HCT116 (cell line): ENCODE data around the gene RNH1. TPM values are rescaled to one million over a fixed set of nuclear protein-coding genes. Genes with fewer than 3 reads are reported as not detected.

ENCODE experiments used
- ATAC-seq: fragments of 200-7000 bp; cut with Tn5 transposase; 2 replicates; pipeline ENCODE4 v1.9.1; 2020; ENCODE audit warnings: mild to moderate bottlenecking, moderate library complexity
- BruUV-seq: library from RNA; stranded (reverse); fragments of 400-500 nt; replicated peaks from 2 replicates; lab custom pipeline; 2021; lab: Mats Ljungman, UMichigan
- CTCF ChIA-PET: fragments of 300-600 bp; sonication (Branson Sonifier 250); formaldehyde crosslinking; loops from one replicate; lab custom pipeline; 2021; ENCODE audit warnings: antibody characterized with exemption; lab: Charles Lee
- POLR2A ChIA-PET: fragments of 300-600, 350-600 bp; sonication (Branson Sonifier 250); formaldehyde crosslinking; loops from one replicate; lab custom pipeline; 2021; ENCODE audit warnings: antibody characterized with exemption; lab: Charles Lee
- RAD21 ChIA-PET, 2 experiments: fragments of 300-600 bp; sonication (Branson Sonifier 250); formaldehyde crosslinking; loops; one replicate each; lab custom pipeline; 2023; ENCODE audit warnings: low total read pairs in 2 of 2; ENCODE audit not compliant: uncharacterized antibody in 2 of 2, unreplicated experiment in 2 of 2, low non-redundant PET in 1 of 2; lab: Charles Lee
- DNase-seq: peaks from one replicate; pipeline ENCODE4 v3.0.0-alpha.2; 2010; ENCODE audit warnings: low read depth, low spot score
- H2AFZ ChIP-seq: fragments of 200-600 bp; shearing (Covaris generic), sonication (generic); 2 replicates; pipeline ENCODE4 v1.6.1; 2017; ENCODE audit warnings: low read depth, mixed run types, mixed read lengths, antibody characterized with exemption, low read length; ENCODE audit not compliant: poor library complexity, severe bottlenecking
- H3K27ac ChIP-seq: 2 replicates; pipeline ENCODE4 v1.5.1; 2012; ENCODE audit warnings: low read depth, low read length
- H3K27me3 ChIP-seq: fragments of 200-600 bp; sonication (generic); 2 replicates; pipeline ENCODE4 v1.6.1; 2016; ENCODE audit warnings: mixed run types, low read length, mixed read lengths; ENCODE audit not compliant: insufficient read depth
- H3K36me3 ChIP-seq, 2 experiments: fragments of 200-500 bp in 1 of 2; fragments of 200-600 bp in 1 of 2; sonication (Bioruptor generic) in 1 of 2; sonication (generic) in 1 of 2; 2 replicates each; pipeline versions ENCODE4 v1.5.1 to v1.6.1; 2014 to 2016; ENCODE audit warnings: low read length in 2 of 2, inconsistent platforms in 1 of 2, mixed read lengths in 1 of 2, mixed run types in 1 of 2; ENCODE audit not compliant: insufficient read depth in 2 of 2, control insufficient read depth in 1 of 2
- H3K4me1 ChIP-seq, 2 experiments: fragments of 200-600 bp in 1 of 2; sonication (generic) in 1 of 2; 2 replicates each; pipeline versions ENCODE4 v1.5.1 to v1.6.1; 2012 to 2017; ENCODE audit warnings: low read length in 2 of 2, inconsistent platforms in 1 of 2, mild to moderate bottlenecking in 1 of 2, mixed read lengths in 1 of 2, mixed run types in 1 of 2, moderate library complexity in 1 of 2; ENCODE audit not compliant: insufficient read depth in 2 of 2, control insufficient read depth in 1 of 2
- H3K4me2 ChIP-seq: fragments of 200-600 bp; sonication (generic); 2 replicates; pipeline ENCODE4 v1.6.1; 2017; ENCODE audit warnings: mixed run types, low read length, mixed read lengths
- H3K4me3 ChIP-seq, 2 experiments: fragments of 200-600 bp in 1 of 2; sonication (generic) in 1 of 2; replicated peaks in 1 of 2; 2 replicates each; pipeline ENCODE4 v1.5.1; 2011 to 2016; ENCODE audit warnings: low read length in 2 of 2, control low read depth in 1 of 2, low read depth in 1 of 2, mild to moderate bottlenecking in 1 of 2, mixed read lengths in 1 of 2, mixed run types in 1 of 2
- H3K79me2 ChIP-seq: fragments of 200-600 bp; sonication (generic); 2 replicates; pipeline ENCODE4 v1.6.1; 2017; ENCODE audit warnings: mild to moderate bottlenecking, mixed run types, low read length, moderate library complexity, mixed read lengths; ENCODE audit not compliant: insufficient read depth
- H3K9ac ChIP-seq: fragments of 200-600 bp; sonication (generic); 2 replicates; pipeline ENCODE4 v1.6.1; 2016; ENCODE audit warnings: low read length, mixed read lengths
- H3K9me2 ChIP-seq: fragments of 200-600 bp; sonication (generic), shearing (Covaris generic); 2 replicates; pipeline ENCODE4 v1.6.1; 2017; ENCODE audit warnings: mixed run types, mild to moderate bottlenecking, moderate library complexity; ENCODE audit not compliant: insufficient read depth
- H3K9me3 ChIP-seq, 2 experiments: fragments of 200-500 bp in 1 of 2; fragments of 200-600 bp in 1 of 2; sonication (Bioruptor generic) in 1 of 2; sonication (generic) in 1 of 2; 2 replicates each; pipeline ENCODE4 v1.6.1; 2014 to 2017; ENCODE audit warnings: low read length in 2 of 2, mixed read lengths in 2 of 2, inconsistent platforms in 1 of 2, low read depth in 1 of 2, mild to moderate bottlenecking in 1 of 2, mixed run types in 1 of 2, moderate library complexity in 1 of 2; ENCODE audit not compliant: control insufficient read depth in 1 of 2, insufficient read depth in 1 of 2
- H4K20me1 ChIP-seq: fragments of 200-600 bp; sonication (generic), shearing (Covaris generic); 2 replicates; pipeline ENCODE4 v1.6.1; 2017; ENCODE audit warnings: mixed run types, mild to moderate bottlenecking, moderate library complexity; ENCODE audit not compliant: insufficient read depth
- CBX3 ChIP-seq: IDR thresholded peaks from 2 replicates; pipeline ENCODE4 v1.6.1; 2012; ENCODE audit warnings: low read depth
- CEBPB ChIP-seq: IDR thresholded peaks from 2 replicates; pipeline ENCODE4 v1.6.1; 2012; ENCODE audit warnings: low read depth
- EGR1 ChIP-seq: IDR thresholded peaks from 2 replicates; pipeline ENCODE4 v1.6.1; 2012; ENCODE audit warnings: low read depth
- FOSL1 ChIP-seq: IDR thresholded peaks from 2 replicates; pipeline ENCODE4 v1.6.1; 2012; ENCODE audit warnings: low read depth
- JUND ChIP-seq: IDR thresholded peaks from 2 replicates; pipeline ENCODE4 v1.6.1; 2012
- RAD21 ChIP-seq: IDR thresholded peaks from 2 replicates; pipeline ENCODE4 v1.6.1; 2012; ENCODE audit warnings: low read depth, mild to moderate bottlenecking
- SP1 ChIP-seq: IDR thresholded peaks from 2 replicates; pipeline ENCODE4 v1.6.1; 2012; ENCODE audit warnings: low read depth
- YY1 ChIP-seq: IDR thresholded peaks from 2 replicates; pipeline ENCODE4 v1.6.1; 2011; ENCODE audit warnings: low read length, low read depth, moderate library complexity, mild to moderate bottlenecking; ENCODE audit not compliant: insufficient replicate concordance; ENCODE audit errors: extremely low read depth
- ZFX ChIP-seq: fragments of 450-650 bp; IDR thresholded peaks from 2 replicates; pipeline ENCODE4 v1.6.1; 2017
- ZNF274 ChIP-seq: fragments of 200-500 bp; sonication (Bioruptor generic); IDR thresholded peaks from 2 replicates; pipeline ENCODE4 v1.6.1; 2014; ENCODE audit warnings: mild to moderate bottlenecking, low read depth, low read length, inconsistent platforms
- intact Hi-C: fragments of 100-400 bp; cut with micrococcal nuclease; formaldehyde crosslinking; loops from 2 replicates; pipeline ENCODE4 v1.10.0; 2022
- total RNA-seq: library from RNA; stranded (reverse); gene quantifications from one replicate; pipeline ENCODE4 v1.2.1, GENCODE V29; 2021; ENCODE audit not compliant: unreplicated experiment
- TF ChIP-seq, protein P1 (sequence below): IDR thresholded peaks from 2 replicates; pipeline ENCODE4 v1.6.1; 2012; ENCODE audit warnings: low read depth
- TF ChIP-seq, protein P2 (sequence below): IDR thresholded peaks from 2 replicates; pipeline ENCODE4 v1.6.1; 2012
- TF ChIP-seq, protein P3 (sequence below): IDR thresholded peaks from 2 replicates; pipeline ENCODE4 v1.6.1; 2011; ENCODE audit warnings: mild to moderate bottlenecking, low read length, moderate library complexity; ENCODE audit not compliant: insufficient replicate concordance; ENCODE audit errors: extremely low read depth

RNH1 gene
- total RNA-seq, 1 experiment from 2014 or later: 120 TPM

DNA sequence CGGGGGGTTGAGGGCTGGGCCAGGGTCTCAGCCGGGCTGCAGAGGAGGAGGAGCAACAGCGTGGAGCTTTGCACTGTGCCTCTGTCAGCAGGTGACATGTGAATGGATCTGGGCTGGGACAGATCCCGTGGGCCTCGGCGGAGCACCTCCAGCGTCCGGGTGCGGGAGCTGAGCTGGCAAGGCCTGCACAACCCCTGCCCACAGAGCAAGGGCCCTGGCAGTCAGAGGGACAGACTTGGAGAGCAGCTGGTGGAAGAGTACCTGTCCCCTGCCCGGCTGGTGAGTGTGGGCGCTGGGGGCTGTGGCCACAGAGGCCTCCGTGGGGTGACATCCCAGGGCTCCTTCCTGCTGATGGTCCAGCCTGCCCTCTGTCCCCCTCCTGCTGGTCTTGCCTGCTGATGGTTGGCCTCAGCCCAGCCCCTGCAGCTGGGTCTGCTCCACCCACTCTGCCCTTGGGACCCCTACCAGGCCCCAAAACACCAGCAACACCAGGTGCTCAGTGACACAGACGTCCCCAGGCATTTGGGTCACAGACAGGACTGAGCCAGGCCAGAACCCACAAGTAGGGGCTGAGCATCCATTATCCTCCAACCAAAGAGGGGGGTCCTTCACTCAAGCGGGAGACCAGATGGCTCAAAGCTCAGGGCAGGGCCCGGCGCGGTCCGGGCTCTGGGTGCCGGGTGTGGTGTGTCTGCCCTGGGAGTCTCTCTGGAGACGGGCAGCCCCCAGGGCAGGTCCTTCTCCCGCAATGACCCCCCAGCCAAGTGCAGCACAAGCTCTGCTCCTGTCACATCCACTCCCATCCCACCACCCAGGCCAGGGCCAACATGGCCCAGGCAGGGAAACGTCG, 33.8 kb upstream of the RNH1 start:
- BruUV-seq: no TSS peak
- POLR2A ChIA-PET: no interaction called here
- no peak for DNase-seq
- H3K9me2 ChIP-seq: no peaks in the 10 kb centered on the region
- H3K4me1 ChIP-seq: peaks cover 9 to 24% of the 10 kb centered on the region in 2 experiments; a peak in 3 of 4 replicates
- no peak for TF ChIP-seq SP1
- TF ChIP-seq ZNF274: no peak
- no peak for TF ChIP-seq YY1
- TF ChIP-seq ZFX: no peak
- no peak for TF ChIP-seq FOSL1
- no peak for TF ChIP-seq CEBPB
- no peak for TF ChIP-seq JUND
- TF ChIP-seq, all 23 proteins: peak for 0
- Histone ChIP-seq H2AFZ (no peak overlapping the region), H3K9ac (no peak overlapping the region), H3K27ac (no peak overlapping the region), H3K9me3 (no peaks in the 10 kb centered on the region), H4K20me1 (no peaks in the 10 kb centered on the region), H3K36me3 (no peaks in the 10 kb centered on the region), H3K4me3 (no peak overlapping the region), H3K4me2 (no peak overlapping the region), H3K27me3 (no peaks in the 10 kb centered on the region), H3K79me2 (peaks cover 7% of the 10 kb centered on the region; the same call in 1 of the 2 replicates)
- CTCF ChIA-PET: no interaction called here
- RAD21 ChIA-PET: no interaction called here
- ATAC-seq: no peak
- intact Hi-C loops: no loop called here

- no TSS peak for BruUV-seq
- intact Hi-C loops: no loop called here
- Histone ChIP-seq H3K79me2 (peaks cover 7% of the 10 kb centered on the region; the same call in 1 of the 2 replicates), H3K4me3 (no peak overlapping the region), H3K9me3 (no peaks in the 10 kb centered on the region), H4K20me1 (no peaks in the 10 kb centered on the region), H3K27me3 (no peaks in the 10 kb centered on the region), H3K4me2 (no peak overlapping the region), H3K9ac (no peak overlapping the region), H3K4me1 (peaks cover 9 to 24% of the 10 kb centered on the region in 2 experiments; a peak in 3 of 4 replicates), H2AFZ (no peak overlapping the region), H3K9me2 (no peaks in the 10 kb centered on the region), H3K27ac (no peak overlapping the region), H3K36me3 (no peaks in the 10 kb centered on the region)
- ChIA-PET POLR2A (no interaction called here), RAD21 (no interaction called here), CTCF (no interaction called here)
- TF ChIP-seq YY1 (no peak), ZFX (no peak), RAD21 (no peak), ZNF274 (no peak), EGR1 (no peak), CBX3 (no peak), JUND (no peak)
- TF ChIP-seq, protein P1, sequence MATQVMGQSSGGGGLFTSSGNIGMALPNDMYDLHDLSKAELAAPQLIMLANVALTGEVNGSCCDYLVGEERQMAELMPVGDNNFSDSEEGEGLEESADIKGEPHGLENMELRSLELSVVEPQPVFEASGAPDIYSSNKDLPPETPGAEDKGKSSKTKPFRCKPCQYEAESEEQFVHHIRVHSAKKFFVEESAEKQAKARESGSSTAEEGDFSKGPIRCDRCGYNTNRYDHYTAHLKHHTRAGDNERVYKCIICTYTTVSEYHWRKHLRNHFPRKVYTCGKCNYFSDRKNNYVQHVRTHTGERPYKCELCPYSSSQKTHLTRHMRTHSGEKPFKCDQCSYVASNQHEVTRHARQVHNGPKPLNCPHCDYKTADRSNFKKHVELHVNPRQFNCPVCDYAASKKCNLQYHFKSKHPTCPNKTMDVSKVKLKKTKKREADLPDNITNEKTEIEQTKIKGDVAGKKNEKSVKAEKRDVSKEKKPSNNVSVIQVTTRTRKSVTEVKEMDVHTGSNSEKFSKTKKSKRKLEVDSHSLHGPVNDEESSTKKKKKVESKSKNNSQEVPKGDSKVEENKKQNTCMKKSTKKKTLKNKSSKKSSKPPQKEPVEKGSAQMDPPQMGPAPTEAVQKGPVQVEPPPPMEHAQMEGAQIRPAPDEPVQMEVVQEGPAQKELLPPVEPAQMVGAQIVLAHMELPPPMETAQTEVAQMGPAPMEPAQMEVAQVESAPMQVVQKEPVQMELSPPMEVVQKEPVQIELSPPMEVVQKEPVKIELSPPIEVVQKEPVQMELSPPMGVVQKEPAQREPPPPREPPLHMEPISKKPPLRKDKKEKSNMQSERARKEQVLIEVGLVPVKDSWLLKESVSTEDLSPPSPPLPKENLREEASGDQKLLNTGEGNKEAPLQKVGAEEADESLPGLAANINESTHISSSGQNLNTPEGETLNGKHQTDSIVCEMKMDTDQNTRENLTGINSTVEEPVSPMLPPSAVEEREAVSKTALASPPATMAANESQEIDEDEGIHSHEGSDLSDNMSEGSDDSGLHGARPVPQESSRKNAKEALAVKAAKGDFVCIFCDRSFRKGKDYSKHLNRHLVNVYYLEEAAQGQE: no peak
- TF ChIP-seq, protein P2, sequence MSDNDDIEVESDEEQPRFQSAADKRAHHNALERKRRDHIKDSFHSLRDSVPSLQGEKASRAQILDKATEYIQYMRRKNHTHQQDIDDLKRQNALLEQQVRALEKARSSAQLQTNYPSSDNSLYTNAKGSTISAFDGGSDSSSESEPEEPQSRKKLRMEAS: no peak
- TF ChIP-seq, protein P3, sequence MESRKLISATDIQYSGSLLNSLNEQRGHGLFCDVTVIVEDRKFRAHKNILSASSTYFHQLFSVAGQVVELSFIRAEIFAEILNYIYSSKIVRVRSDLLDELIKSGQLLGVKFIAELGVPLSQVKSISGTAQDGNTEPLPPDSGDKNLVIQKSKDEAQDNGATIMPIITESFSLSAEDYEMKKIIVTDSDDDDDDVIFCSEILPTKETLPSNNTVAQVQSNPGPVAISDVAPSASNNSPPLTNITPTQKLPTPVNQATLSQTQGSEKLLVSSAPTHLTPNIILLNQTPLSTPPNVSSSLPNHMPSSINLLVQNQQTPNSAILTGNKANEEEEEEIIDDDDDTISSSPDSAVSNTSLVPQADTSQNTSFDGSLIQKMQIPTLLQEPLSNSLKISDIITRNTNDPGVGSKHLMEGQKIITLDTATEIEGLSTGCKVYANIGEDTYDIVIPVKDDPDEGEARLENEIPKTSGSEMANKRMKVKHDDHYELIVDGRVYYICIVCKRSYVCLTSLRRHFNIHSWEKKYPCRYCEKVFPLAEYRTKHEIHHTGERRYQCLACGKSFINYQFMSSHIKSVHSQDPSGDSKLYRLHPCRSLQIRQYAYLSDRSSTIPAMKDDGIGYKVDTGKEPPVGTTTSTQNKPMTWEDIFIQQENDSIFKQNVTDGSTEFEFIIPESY: no peak
- DNase-seq (no peak), ATAC-seq (no peak)
Measured at GRCh38 chr11:539971-540481, 33.0 kb upstream of the RNH1 start.
